ENCODE measurements around the gene VEZF1.

DNA sequence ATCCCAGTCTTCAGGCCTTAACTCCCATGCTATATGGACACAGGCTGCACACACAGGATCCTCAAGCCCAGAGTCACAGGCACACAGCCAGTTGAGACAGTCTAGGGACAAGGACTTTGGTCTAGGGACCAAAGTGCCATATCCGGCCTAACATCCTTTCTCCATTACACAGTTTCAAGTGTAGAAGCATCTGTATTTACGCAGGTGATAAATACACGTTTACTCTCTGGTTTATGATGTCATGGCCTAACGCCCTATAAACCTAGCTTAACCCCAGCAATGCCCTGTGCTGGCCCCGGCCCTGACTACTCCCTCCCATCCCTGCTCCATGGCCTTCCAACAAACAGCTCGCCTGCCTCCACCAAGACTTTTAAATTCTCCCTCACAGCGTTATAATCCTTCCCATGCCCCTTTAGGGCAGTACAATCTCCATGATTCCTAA, 50.0 kb downstream of the VEZF1 start:
- TF ChIP-seq, protein P1, sequence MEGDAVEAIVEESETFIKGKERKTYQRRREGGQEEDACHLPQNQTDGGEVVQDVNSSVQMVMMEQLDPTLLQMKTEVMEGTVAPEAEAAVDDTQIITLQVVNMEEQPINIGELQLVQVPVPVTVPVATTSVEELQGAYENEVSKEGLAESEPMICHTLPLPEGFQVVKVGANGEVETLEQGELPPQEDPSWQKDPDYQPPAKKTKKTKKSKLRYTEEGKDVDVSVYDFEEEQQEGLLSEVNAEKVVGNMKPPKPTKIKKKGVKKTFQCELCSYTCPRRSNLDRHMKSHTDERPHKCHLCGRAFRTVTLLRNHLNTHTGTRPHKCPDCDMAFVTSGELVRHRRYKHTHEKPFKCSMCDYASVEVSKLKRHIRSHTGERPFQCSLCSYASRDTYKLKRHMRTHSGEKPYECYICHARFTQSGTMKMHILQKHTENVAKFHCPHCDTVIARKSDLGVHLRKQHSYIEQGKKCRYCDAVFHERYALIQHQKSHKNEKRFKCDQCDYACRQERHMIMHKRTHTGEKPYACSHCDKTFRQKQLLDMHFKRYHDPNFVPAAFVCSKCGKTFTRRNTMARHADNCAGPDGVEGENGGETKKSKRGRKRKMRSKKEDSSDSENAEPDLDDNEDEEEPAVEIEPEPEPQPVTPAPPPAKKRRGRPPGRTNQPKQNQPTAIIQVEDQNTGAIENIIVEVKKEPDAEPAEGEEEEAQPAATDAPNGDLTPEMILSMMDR (conservative IDR thresholded peaks at IDR 0.05) = no peak
- no peak for TF ChIP-seq EZH2 (IDR thresholded peaks at IDR 0.05; ENCODE audit: low read depth)
